NCI-H1417 (cell line): ENCODE data around the gene UBL7.

Experiments
- DNase-seq, 3 experiments: peaks; one replicate each; lab custom pipeline; 2025; lab: John Stamatoyannopoulos, UW

Gene UBL7

GRCh38 chr15:74406992-74407705 lies 53.8 kb downstream of the UBL7 start:
- no peak for DNase-seq

- no peak for DNase-seq
Measured at GRCh38 chr15:74406517-74406916, 54.4 kb downstream of the UBL7 start.

- no peak for DNase-seq
Measured at GRCh38 chr15:74405823-74406222, 55.1 kb downstream of the UBL7 start.

- no peak for DNase-seq
Measured at GRCh38 chr15:74403991-74404563, 56.9 kb downstream of the UBL7 start.

- DNase-seq = no peak
Measured at GRCh38 chr15:74403588-74403919, 57.4 kb downstream of the UBL7 start.

- no peak for DNase-seq
Measured at GRCh38 chr15:74402873-74403587, 57.9 kb downstream of the UBL7 start.

GRCh38 chr15:74402337-74402841 lies 58.6 kb downstream of the UBL7 start:
- DNase-seq = no peak

- DNase-seq = no peak
Measured at GRCh38 chr15:74400915-74401757, 59.8 kb downstream of the UBL7 start.

- DNase-seq = no peak
Measured at GRCh38 chr15:74400313-74400860, 60.6 kb downstream of the UBL7 start.

- no peak for DNase-seq
Measured at GRCh38 chr15:74399511-74400312, 61.2 kb downstream of the UBL7 start.

GRCh38 chr15:74399100-74399499 lies 61.9 kb downstream of the UBL7 start:
- DNase-seq = no peak

- DNase-seq = no peak
Measured at GRCh38 chr15:74398183-74398582, 62.8 kb downstream of the UBL7 start.

GRCh38 chr15:74397239-74398068 lies 63.5 kb downstream of the UBL7 start:
- DNase-seq = no peak

- DNase-seq = no peak
Measured at GRCh38 chr15:74396445-74397238, 64.3 kb downstream of the UBL7 start.

- no peak for DNase-seq
Measured at GRCh38 chr15:74396146-74396438, 64.9 kb downstream of the UBL7 start.
